Brain microvascular endothelial cell (primary cell): Measurements from ENCODE around the gene DLGAP4.
A peak's percentile ranks its signal among the peaks of the same experiment; 100 is the strongest.

Source experiments
- DNase-seq: peaks from one replicate; pipeline ENCODE4 v3.0.0-alpha.2; 2020
- H3K27ac ChIP-seq: fragments of 250-450 bp; sonication (Bioruptor Pico); 2 replicates; pipeline ENCODE4 v1.5.1; 2020; ENCODE audit warnings: mild to moderate bottlenecking, moderate library complexity
- H3K27me3 ChIP-seq: fragments of 250-450 bp; sonication (Bioruptor Pico); replicated peaks from 2 replicates; pipeline ENCODE4 v1.5.1; 2020; ENCODE audit warnings: mild to moderate bottlenecking
- H3K36me3 ChIP-seq: fragments of 250-450 bp; sonication (Bioruptor Pico); replicated peaks from 2 replicates; pipeline ENCODE4 v1.5.1; 2020; ENCODE audit warnings: mild to moderate bottlenecking
- H3K4me3 ChIP-seq: 2 replicates; pipeline ENCODE4 v1.5.1; 2011; ENCODE audit warnings: low read depth, mild to moderate bottlenecking, control low read depth, low read length, moderate library complexity
- CTCF ChIP-seq: IDR thresholded peaks from 2 replicates; pipeline ENCODE4 v1.5.1; 2011; ENCODE audit warnings: low read depth, mild to moderate bottlenecking, moderate library complexity, low read length, control low read depth, inconsistent platforms; ENCODE audit errors: missing control alignments
- in situ Hi-C: cut with HindIII; loops from 2 replicates; pipeline ENCODE4 v1.10.0; 2017; ENCODE audit warnings: low sequenced_read_pairs, low pct_ligation_motif_present

The DLGAP4 gene

DNA sequence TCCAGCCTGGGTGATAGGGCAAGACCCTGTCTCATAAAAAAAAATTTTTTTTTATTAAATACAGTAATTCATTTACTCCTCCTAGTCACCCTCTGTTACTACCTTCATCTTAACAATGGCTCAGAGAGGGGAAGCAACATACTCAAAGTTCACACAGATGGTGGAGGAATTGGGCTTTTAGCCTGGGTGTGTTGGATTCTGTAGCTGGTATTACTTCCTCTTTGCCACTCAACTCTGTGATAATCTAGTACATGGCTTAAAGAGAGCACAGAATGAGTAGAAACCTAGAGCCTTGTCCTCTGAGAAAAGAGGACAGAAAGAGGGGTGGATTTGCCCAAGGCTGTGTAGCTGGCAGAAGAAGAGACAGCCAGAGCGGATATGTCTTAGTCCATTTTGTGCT, 96.6 kb downstream of the DLGAP4 start:
- in situ Hi-C loops = no loop called here
- no peak overlapping the region for H3K27ac ChIP-seq
- no peak for DNase-seq
- peaks cover 18% of the 10 kb centered on the region for H3K27me3 ChIP-seq
- no peaks in the 10 kb centered on the region for H3K36me3 ChIP-seq
- no peak for TF ChIP-seq CTCF
- no peak overlapping the region for H3K4me3 ChIP-seq

- peaks cover 18% of the 10 kb centered on the region for H3K27me3 ChIP-seq
These were observed 98.4 kb downstream of the DLGAP4 start for GRCh38 chr20:36404435-36404978.

DNA sequence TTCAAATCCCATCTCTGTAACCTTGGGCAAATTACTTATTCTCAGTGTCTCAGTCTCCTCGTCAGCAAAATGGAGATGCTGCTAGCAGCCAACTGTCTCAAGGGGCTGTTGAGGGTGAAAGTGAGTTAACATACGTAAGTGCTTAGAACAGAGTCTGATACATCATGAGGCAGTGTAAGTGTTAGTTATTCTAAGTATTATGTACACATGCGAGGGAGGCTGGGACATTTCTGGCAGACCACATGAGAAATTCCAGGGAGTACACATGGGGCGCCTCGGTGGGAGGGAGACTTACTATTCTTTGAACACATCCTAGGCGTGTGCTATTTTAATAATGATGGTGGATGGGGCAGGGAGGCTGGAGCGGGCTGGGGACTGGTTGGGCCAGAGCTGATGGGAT, 99.1 kb downstream of the DLGAP4 start:
- in situ Hi-C loops = no loop called here
- H3K4me3 ChIP-seq = no peak overlapping the region
- H3K27me3 ChIP-seq = peaks cover 18% of the 10 kb centered on the region
- H3K27ac ChIP-seq = peak overlapping the region; percentile 54
- H3K36me3 ChIP-seq = no peaks in the 10 kb centered on the region
- DNase-seq = peak; percentile 87
- no peak for TF ChIP-seq CTCF

More at GRCh38 chr20:36404435-36404978, 98.4 kb downstream of the DLGAP4 start:
- TF ChIP-seq CTCF = no peak
- Histone ChIP-seq H3K27ac (peak overlapping the region; percentile 36), H3K36me3 (no peaks in the 10 kb centered on the region), H3K4me3 (no peak overlapping the region)
- in situ Hi-C loops = no loop called here
- peak; percentile 9 for DNase-seq

DNA sequence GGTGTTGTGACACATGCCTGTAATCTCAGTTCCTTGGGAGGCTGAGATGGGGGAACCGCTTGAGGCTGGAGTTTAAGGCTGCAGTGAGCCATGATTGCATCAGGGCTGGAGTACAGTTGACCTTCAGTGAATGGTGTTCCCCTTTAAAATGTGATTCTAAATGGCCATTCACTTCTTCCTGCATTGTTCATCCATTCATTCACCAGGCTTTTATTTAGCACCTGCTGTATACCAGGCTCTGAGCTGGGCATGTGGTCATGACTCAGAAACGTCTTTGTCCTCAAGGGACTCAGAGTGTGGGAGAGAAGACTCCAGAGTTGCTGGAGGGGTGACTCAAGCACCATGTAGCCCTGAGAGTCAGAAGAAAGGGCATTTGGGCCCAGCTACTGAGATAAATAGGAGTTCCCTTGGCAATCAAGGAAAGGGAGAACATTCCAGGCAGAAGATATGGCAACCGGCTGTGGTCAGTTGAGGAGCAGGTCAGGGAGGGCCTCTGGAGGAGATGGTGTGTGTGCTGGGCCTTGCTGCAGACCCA, 101.1 kb downstream of the DLGAP4 start:
- Histone ChIP-seq H3K4me3 (no peak overlapping the region), H3K27me3 (peaks cover 3% of the 10 kb centered on the region), H3K27ac (peak overlapping the region; percentile 81), H3K36me3 (no peaks in the 10 kb centered on the region)
- in situ Hi-C loops = no loop called here
- DNase-seq = peak; percentile 83
- no peak for TF ChIP-seq CTCF

- no peaks in the 10 kb centered on the region for H3K36me3 ChIP-seq
- TF ChIP-seq CTCF = no peak
- no peaks in the 10 kb centered on the region for H3K27me3 ChIP-seq
- in situ Hi-C loops = no loop called here
- H3K4me3 ChIP-seq = no peak overlapping the region
- peak; percentile 29 for DNase-seq
- no peak overlapping the region for H3K27ac ChIP-seq
These were observed 102.1 kb downstream of the DLGAP4 start for GRCh38 chr20:36408219-36408618.
